Inferior parietal cortex (tissue), 1 donor: ENCODE measurements around the gene S100A1.
"Not testable (repeated sequence)": the region's sequence is repeated elsewhere in the genome, so short reads cannot be mapped to it uniquely, and the experiment has no call there.

Experiments used
- DNase-seq: peaks from one replicate; pipeline ENCODE4 v3.0.0-alpha.2; 2016; ENCODE audit errors: extremely low spot score

The S100A1 gene

DNA sequence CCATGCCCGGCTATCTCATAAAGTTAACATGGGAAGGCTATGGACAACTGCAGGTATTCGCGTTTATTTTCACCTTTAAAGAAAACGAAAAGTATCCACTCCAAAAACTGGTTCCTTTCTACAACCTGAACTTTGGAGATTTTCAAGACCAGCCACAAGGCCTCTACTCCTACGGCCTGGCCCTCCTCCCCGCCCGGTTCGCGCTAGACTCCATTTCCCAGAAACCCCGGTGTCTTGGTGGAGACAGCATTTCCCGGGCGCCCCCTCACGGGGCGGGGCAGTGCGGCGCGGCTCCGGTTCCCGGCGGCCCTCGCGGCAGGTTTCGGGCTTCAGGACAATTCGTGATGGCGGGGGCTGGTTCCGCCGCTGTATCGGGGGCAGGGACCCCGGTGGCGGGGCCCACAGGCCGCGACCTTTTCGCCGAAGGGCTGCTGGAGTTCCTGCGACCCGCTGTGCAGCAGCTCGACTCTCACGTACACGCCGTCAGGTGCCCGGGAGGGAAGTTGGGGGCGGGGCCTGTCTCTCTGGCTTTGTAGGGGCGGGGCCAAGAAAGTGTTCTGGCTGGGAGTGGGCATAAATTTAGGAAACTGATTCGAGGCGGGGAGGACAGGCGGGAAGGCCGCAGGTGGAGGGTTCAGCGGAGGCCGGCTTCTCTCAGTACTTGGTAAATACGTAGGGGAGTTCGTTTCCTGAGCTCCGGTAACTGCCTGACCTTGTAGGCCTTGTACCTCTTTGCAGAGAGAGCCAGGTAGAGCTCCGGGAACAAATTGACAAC is 30.4 kb downstream of the S100A1 start, which contains the start of gene SNAPIN:
TSS of gene SNAPIN (plus strand) at position 304 of the 775 bp plus-strand sequence. CDS start at position 345, 41 bp downstream.
- DNase-seq, result peak; percentile 90

DNA sequence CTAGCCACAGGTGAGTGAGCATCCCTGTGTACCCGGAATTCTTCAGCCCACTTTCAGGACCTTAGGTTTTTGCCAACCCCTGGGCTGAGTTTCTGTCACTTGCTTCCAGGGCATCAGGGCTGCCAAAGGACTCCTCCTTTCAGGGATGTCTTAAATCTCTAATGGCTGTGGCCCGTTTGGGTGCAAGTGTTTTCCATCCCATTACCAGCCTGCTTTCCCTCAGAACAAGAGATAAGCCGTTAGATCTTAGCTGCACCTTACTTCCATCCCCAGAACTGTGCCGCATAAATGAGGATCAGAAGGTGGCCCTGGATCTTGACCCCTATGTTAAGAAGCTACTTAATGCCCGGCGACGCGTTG is 30.9 kb downstream of the S100A1 start:
- no peak for DNase-seq

DNA sequence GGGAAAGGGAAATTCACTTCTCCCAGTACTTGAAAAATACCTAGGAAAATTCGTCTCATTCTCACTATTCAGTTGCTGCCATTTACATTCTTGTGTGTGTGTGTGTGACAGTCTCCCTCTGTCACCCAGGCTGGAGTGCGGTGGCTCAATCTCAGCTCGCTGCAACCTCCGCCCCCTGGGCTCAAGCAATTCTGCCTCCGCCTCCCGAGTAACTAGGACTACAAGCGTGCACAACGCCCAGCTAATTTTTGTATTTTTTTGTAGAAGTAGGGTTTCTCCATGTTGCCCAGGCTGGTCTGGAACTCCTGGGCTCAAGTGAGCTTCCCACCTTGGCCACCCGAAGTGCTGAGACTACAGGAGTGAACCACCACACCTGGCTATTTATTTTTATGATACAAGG is 31.4 kb downstream of the S100A1 start:
- DNase-seq, result no peak

DNA sequence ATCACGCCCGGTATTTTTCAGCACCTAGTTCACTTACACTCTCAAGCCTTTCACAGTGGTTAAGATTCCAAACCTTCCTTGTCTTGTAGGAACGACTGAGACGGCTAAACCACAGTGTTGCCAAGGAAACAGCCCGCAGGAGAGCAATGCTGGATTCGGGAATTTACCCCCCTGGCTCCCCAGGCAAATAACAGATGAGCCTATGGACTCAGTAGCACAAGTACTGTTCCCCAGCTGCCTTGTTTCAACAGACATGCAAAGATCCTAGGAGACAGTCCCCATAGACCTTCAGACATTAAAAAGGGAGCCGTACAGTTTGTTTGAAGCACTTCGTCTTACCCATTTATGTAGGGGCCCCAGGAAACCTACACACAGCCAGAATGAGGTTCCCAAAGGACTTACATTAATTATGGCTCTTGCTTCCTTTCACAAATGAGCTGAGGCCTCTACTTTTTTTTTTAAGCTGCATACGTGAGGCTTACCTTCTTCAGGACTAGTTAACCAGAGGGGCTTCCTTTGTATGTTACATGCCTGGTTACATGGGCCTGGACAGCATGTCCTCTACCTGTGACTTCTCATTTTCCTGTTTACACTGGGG is 33.0 kb downstream of the S100A1 start:
- no peak for DNase-seq

DNA sequence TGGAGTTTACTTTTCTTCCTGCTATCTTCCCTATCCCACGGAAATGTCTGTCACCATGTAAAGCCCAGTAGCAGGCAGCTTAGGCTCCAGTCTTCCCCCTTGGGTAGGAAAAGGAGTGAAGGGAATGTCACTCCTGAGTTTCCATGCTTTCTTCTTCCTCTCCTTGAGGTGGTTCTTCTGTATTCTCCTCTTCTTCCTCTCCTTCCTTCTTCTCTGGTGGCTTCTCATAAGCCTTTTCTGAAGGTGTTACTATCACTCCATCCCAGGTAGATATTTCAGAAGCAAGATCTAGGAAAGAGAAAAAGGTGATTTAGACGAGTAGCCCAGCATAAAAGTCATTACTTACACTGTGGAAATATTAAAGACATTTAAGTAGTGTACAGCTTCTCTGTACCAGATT is 34.0 kb downstream of the S100A1 start:
- no peak for DNase-seq

DNA sequence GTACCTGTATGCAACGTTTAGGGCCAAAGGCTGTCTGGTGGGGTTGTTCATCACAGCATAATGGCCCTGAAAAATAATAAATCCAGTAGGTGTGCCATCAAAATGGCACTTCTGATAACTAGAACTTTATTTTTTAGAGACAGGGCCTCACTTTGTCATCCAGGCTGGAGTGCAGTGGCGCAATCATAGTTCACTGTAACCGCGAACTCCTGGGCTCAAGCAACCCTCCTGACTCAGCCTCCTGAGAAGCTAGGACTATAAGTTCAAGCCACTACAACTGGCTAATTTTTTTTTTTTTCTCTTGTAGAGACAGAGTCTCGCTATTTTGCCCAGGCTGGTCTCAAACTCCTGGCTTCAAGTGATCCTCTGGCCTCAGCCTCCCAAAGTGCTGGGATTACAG is 35.0 kb downstream of the S100A1 start:
- no peak for DNase-seq

DNA sequence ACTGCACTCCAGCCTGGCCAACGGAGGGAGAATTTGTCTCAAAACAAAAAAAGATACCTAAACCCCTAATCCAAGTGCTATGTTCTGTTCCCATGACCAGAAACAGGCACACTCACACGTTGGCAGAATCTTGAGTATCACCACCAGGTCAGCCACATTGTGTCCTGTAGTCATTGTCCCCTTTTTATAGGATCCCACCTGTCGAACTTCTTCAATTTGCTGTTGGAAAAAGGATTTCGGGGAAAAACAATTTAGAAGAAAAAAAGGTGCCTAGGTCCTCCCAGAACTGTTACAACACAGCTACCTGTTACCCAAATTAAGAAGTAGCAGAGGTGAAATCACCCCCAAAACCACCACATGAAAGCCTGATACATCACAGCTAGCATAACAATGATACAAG is 39.2 kb downstream of the S100A1 start:
- DNase-seq, result no peak

DNA sequence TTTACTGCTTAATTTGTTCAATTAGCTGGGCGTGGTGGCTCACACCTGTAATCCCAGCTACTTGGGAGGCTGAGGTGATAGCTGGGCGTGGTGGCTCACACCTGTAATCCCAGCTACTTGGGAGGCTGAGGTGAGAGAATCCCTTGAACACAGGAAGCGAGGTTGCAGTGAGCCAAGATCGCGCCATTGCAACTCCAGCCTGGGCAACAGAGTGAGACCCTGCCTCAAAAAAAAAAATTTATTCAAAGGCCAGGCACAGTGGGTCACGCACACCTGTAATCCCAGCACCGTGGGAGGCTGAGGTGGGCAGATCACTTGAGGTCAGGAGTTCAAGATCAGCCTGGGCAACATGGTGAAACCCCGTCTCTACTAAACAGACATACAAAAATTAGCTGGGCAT is 40.4 kb downstream of the S100A1 start:
- DNase-seq, result not testable (repeated sequence)

DNA sequence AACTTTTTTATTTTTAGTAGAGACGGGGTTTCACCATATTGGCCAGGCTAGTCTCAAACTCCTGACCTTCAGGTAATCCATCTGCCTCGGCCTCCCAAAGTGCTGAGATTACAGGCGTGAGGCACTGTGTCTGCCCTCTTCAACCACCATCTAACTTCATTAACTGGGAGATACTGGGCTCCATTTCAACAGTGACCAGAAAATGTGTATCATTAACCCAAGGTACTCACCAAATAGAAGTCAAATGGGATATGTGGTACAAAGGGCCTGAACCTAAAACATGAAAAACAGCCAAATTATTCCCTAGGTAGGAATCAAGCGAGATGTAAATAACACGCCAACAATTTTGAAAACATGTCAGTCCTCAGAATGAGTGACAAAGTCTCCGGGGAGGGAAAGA is 41.4 kb downstream of the S100A1 start:
- DNase-seq, result no peak

DNA sequence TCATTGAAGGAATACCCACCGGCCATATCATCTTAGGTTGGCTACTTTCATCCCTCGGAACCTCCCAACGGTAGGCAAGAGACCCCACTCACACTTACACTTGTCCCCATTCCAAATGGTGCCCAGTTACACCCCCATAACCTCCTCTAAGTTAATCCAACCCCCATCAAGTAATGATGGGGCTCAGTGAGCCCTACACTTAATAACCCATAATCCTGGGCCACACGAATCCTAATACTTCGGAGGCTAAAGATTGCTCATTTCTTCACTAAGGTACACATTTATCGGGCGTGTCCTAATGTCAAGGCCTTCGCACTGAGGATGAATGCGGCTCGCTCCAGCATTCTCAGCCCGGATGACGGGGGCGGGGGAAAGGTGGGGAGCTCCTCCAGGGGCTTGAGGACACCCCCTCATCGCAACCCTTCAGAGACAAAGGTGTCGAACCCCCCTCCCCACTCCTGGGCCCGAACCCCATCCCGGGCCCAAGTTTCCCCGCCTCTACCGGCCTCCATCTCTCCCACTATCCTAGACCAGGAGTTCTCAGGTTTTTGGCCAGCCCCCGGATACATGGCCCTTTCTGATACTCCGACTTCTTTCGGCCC is 42.1 kb downstream of the S100A1 start:
- DNase-seq, result no peak

DNA sequence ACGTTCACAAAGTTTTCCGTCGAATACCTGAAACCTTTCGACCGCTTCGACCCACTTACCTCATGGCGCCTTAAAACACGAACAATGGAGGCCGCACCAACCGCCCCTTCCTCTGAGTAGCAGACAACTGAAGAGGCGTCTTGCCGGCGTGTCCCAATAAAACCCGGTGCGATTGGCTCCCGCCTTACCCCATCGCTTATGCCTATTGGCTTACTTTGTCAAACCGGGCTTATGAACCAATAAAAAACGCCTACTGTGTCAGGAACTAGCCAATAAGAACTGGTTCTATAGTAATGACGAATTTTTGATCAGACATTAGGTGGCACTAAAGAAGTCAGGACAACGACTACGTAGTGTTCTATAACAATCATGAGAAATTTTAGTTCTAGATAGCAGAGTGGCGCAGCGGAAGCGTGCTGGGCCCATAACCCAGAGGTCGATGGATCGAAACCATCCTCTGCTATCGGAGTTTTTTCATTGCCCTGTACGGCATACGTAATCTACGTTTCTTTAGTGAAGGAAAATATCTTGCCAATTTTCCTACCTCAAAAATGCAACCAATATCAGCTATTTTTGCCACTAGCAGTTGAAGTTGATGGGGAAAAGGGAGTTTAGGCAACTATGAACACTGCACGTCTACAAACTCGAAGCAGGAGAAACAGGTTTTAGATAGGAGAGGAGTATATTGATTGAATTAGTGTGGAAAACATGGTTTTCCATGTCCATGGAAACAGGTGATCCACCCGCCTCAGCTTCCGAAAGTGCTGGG is 42.8 kb downstream of the S100A1 start, which contains the start of gene ILF2:
TSS of gene ILF2 (minus strand) at position 135 of the 769 bp plus-strand sequence. CDS start at position 64, 71 bp downstream.
- peak; percentile 100 for DNase-seq

DNA sequence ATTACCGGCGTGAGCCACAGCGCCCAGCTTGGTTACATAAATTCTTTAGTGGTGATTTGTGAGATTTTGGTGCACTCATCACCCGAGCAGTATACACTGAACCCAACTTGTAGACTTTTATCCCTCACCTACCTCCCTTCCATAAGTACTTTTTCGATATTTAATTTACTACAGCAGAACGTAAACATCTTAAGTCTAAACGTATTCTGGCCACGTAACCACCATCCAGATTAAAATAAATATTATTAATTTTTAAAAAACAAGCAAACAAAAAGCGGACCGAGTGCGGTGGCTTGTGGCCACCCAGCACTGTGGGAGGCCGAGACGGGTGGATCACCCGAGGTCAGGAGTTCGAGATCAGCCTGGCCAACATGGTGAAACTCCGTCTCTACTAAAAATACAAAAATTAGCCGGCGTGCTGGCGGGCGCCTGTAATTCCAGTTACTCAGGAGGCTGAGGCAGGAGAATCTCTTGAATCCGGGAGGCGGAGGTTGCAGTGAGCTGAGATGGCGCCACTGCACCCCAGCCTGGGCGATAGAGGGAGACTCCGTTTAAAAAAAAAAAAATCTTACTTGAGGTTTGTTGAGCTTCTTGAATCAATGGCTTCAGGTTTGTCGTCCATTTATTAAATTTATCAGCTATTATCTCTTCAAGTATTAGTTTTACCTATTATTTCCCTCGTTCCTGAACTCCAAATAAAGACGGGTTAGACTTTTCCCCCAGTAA is 43.6 kb downstream of the S100A1 start:
- not testable (repeated sequence) for DNase-seq

DNA sequence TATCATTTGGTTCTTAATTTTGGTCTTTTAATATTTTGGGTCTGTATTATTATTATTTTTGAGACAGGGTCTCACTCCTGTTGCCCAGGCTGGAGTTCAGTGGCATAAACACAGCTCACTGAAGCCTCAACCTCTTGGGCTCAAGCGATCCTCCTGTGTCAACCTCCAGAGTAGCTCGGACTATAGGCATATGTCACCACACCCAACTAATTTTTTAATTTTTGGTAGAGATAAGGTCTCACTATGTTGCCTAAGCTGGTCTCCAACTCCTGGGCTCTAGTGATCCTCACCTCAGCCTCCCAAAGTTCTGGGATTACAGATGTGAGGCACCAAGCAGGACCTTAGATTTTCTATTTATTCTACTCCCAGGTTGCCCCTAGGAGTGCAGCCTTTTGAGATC is 45.3 kb downstream of the S100A1 start:
- no peak for DNase-seq

DNA sequence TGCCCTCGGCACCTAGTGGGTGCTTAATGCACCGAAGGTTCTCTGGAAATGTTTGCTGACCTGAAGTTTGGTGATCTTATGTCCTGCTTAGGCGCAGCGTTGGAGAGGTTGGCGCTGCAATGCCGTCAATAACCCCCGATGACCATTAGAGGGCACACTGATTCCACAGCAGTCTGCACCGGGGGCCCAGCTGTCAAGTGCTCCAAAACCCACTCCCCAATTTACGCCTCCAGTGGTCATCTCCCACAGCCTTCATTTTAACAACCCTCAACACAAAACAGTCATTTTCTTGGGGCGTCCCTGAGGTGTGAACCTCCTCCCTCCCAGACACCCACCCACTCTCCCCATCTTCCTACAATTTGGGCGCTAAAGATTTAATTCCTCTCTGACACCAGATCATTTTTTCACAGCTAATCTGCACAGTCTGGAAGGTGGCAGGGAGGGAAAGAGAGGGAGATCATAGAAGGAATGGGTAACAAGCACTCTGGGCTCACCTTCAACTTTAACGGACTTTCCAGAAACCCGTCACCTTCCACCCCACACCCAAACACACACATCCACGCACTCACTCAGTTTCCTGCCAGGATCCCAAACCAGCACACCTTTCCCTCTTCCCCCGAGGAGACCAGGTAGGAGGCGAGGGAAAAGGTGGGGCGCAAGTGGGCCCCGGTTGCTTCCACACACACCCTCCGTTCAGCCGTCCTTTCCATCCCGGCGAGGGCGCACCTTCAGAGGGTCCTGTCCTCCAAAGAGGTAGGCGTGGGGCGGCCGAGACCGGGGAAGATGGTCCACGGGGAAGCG is 49.7 kb downstream of the S100A1 start:
- DNase-seq, result peak; percentile 54

DNA sequence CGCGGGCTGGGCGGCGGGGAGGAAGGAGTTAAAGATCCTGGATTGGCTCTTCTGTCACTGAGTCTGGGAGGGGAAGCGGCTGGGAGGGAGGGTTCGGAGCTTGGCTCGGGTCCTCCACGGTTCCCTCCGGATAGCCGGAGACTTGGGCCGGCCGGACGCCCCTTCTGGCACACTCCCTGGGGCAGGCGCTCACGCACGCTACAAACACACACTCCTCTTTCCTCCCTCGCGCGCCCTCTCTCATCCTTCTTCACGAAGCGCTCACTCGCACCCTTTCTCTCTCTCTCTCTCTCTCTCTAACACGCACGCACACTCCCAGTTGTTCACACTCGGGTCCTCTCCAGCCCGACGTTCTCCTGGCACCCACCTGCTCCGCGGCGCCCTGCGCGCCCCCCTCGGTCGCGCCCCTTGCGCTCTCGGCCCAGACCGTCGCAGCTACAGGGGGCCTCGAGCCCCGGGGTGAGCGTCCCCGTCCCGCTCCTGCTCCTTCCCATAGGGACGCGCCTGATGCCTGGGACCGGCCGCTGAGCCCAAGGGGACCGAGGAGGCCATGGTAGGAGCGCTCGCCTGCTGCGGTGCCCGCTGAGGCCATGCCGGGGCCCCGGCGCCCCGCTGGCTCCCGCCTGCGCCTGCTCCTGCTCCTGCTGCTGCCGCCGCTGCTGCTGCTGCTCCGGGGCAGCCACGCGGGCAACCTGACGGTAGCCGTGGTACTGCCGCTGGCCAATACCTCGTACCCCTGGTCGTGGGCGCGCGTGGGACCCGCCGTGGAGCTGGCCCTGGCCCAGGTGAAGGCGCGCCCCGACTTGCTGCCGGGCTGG is 50.5 kb downstream of the S100A1 start, which contains the start of gene NPR1:
TSS of gene NPR1 (plus strand) at position 170 of the 818 bp plus-strand sequence. CDS start at position 591, 421 bp downstream.
- DNase-seq, result no peak

DNA sequence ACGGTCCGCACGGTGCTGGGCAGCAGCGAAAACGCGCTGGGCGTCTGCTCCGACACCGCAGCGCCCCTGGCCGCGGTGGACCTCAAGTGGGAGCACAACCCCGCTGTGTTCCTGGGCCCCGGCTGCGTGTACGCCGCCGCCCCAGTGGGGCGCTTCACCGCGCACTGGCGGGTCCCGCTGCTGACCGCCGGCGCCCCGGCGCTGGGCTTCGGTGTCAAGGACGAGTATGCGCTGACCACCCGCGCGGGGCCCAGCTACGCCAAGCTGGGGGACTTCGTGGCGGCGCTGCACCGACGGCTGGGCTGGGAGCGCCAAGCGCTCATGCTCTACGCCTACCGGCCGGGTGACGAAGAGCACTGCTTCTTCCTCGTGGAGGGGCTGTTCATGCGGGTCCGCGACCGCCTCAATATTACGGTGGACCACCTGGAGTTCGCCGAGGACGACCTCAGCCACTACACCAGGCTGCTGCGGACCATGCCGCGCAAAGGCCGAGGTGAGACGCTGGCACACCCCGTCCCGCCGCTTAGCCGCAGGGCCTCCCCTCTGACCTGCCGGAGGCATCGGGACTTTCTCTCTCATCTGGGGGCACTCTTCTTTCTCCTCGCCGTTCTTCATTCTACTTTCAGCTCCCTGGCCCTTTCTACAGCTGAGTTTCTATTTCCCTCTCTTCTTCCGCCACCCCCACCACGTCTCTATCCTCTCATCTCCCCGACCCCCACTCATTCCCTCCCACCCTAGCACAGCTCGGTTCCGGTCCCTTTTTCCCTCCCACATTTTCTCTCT is 51.3 kb downstream of the S100A1 start:
- DNase-seq, result no peak

DNA sequence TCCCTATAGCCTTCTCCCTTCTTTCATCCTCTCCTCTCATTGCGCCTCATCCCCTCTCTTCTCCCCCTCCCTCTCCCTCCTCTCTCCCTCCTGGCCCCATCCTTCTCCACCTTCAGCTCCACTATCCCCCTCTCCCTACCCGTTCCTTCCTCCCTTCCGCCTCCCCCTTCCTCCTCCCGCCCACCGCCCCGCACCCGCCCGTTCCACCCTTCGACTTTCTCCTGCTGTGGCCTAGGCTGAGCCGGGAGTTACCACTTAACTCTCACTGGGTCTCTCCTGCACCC is 51.8 kb downstream of the S100A1 start:
- DNase-seq, result no peak
